Prostate gland (tissue), 2 donors: ENCODE results near the gene UBASH3B. TPM values are rescaled to one million over a fixed set of nuclear protein-coding genes. Genes with fewer than 3 reads are reported as not detected.

ENCODE experiments used
- DNase-seq: peaks from one replicate; pipeline ENCODE4 v3.0.0-alpha.2; 2019; ENCODE audit warnings: low spot score
- H3K27ac ChIP-seq, 2 donors: fragments of 200-600 bp; sonication (generic); 2 replicates each; pipeline ENCODE4 v1.5.1; 2017 to 2019
- H3K27me3 ChIP-seq: fragments of 200-600 bp; sonication (generic); replicated peaks from 2 replicates; pipeline ENCODE4 v1.5.1; 2019; ENCODE audit not compliant: insufficient read depth
- H3K36me3 ChIP-seq, 2 donors: fragments of 200-600 bp; sonication (generic); 1 replicate in 1 of 2; 2 replicates in 1 of 2; pipeline versions ENCODE4 v1.5.1 to v1.8.1; 2017 to 2019
- H3K4me1 ChIP-seq: fragments of 200-600 bp; sonication (generic); replicated peaks from 2 replicates; pipeline ENCODE4 v1.5.1; 2019
- H3K4me3 ChIP-seq, 2 donors: fragments of 200-600 bp; sonication (generic); 2 replicates each; pipeline ENCODE4 v1.5.1; 2017 to 2019
- H3K9me3 ChIP-seq: fragments of 200-600 bp; sonication (generic); 2 replicates; pipeline ENCODE4 v1.5.1; 2017
- POLR2A ChIP-seq: fragments of 450-650 bp; IDR thresholded peaks from one replicate; pipeline ENCODE4 v1.6.1; 2016; ENCODE audit warnings: antibody characterized with exemption, mild to moderate bottlenecking
- POLR2AphosphoS5 ChIP-seq: sonication (generic); formaldehyde crosslinking; IDR thresholded peaks from one replicate; pipeline ENCODE4 v1.6.1; 2017; ENCODE audit warnings: antibody characterized with exemption
- WGBS: methylation state at CpG from one replicate; pipeline ENCODE4 v1.1.5; 2018; 5-methylcytosine and 5-hydroxymethylcytosine counted together
- intact Hi-C: fragments of 100-400 bp; cut with DNase I; formaldehyde crosslinking; loops from one replicate; pipeline ENCODE4 v1.14.2; 2022
- total RNA-seq, 2 donors: library from RNA; depleted of rRNA; stranded (reverse); fragments of >200 nt; gene quantifications; one replicate each; pipeline ENCODE4 v1.1.0, GENCODE V29; 2016
- TF ChIP-seq, protein P1 (sequence below), 4 experiments: fragments of 200-600 bp in 2 of 4; fragments of 450-650 bp in 2 of 4; sonication (generic) in 2 of 4; IDR thresholded peaks; 1 replicate in 3 of 4; 2 replicates in 1 of 4; pipeline ENCODE4 v1.5.1; 2016 to 2019; ENCODE audit warnings: antibody characterized with exemption in 4 of 4, mild to moderate bottlenecking in 2 of 4, moderate library complexity in 2 of 4

The UBASH3B gene
- total RNA-seq, 2 donors from 2014 or later, result 1.9 to 9.9 TPM

DNA sequence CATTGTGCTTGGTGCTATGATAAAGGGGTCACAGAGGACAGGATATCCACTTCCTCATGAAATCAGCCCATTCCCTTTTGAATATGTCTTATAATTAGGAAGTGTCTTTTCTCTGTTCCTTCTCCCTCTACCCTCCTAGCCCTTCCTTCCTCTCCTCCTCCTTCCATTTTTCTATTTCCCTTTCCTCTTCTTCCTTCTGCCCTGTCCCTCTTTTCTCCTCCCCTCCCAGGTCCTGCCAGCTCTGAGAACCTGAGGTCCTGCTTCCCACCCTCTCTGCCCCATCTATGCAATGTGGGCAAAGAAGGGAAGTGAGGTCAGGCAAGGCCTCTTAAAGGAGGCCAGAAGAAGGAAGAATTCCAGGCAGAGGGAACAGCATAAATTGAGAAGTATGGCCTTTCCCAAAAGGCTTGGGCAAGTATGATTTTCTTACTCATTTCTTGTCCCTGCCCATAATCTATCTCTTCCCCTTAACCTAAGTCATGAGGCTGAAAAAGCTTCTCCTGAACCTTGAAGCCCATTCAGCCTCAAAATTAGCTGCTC is 7.7 kb upstream of the UBASH3B start:
- intact Hi-C loops, result no loop called here
- no peak for DNase-seq
- Histone ChIP-seq H3K4me1 (no peaks in the 10 kb centered on the region), H3K36me3 (no peaks in the 10 kb centered on the region), H3K4me3 (no peak overlapping the region), H3K27ac (no peak overlapping the region), H3K9me3 (no peaks in the 10 kb centered on the region), H3K27me3 (no peaks in the 10 kb centered on the region)
- TF ChIP-seq POLR2AphosphoS5 (no peak), POLR2A (no peak)
- TF ChIP-seq, protein P1, sequence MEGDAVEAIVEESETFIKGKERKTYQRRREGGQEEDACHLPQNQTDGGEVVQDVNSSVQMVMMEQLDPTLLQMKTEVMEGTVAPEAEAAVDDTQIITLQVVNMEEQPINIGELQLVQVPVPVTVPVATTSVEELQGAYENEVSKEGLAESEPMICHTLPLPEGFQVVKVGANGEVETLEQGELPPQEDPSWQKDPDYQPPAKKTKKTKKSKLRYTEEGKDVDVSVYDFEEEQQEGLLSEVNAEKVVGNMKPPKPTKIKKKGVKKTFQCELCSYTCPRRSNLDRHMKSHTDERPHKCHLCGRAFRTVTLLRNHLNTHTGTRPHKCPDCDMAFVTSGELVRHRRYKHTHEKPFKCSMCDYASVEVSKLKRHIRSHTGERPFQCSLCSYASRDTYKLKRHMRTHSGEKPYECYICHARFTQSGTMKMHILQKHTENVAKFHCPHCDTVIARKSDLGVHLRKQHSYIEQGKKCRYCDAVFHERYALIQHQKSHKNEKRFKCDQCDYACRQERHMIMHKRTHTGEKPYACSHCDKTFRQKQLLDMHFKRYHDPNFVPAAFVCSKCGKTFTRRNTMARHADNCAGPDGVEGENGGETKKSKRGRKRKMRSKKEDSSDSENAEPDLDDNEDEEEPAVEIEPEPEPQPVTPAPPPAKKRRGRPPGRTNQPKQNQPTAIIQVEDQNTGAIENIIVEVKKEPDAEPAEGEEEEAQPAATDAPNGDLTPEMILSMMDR (IDR thresholded peaks at IDR 0.05), result no peak

DNA sequence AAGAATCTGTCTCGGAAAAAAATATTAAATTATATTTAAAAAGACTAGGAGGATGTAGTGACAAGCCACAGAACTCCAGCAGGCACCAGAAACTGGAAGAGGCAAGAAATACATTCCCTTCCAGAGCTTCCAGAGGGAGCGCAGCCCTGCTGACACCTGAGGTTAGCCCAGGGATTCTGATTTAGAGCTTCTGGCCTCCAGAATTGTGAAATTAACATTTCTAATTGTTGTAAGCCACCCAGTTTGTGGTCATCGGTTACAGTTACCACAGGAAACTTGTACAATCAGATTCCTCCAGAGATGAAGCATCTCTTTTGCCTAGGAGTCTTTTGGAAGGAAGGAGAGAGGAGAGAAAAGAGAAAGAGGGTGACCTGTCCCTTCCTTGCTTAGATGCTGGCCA is 6.4 kb upstream of the UBASH3B start:
- intact Hi-C loops, result no loop called here

DNA sequence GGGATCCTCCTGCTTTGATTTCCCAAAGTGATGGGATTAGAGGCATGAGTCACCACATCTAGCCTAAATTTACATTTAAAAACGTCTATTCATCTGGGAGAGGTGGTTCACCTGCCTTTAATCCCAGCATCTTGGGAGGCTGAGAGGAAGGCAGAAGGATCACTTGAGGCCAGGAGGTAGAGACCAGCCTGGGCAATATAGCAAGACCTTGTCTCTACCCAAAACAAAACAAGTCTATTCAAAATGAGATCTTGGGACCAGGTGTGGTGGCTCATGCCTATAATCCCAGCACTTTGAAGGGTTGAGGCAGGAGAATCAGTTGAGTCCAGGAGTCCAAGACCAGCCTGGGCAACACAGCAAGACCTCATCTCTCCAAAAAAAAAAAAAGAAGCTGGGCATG is 4.9 kb upstream of the UBASH3B start:
- H3K4me1 ChIP-seq, result no peaks in the 10 kb centered on the region
- TF ChIP-seq POLR2AphosphoS5 (no peak), POLR2A (no peak)
- TF ChIP-seq, protein P1 (IDR thresholded peaks at IDR 0.05), result no peak
- no peak overlapping the region for H3K27ac ChIP-seq
- no peak overlapping the region for H3K4me3 ChIP-seq
- no peaks in the 10 kb centered on the region for H3K36me3 ChIP-seq
- intact Hi-C loops, result no loop called here
- H3K9me3 ChIP-seq, result no peaks in the 10 kb centered on the region
- DNase-seq, result no peak
- no peaks in the 10 kb centered on the region for H3K27me3 ChIP-seq
- 53% methylated on average over 1 of the region's 1 CpG for WGBS

More for the DNA sequence above, 6.4 kb upstream of the UBASH3B start:
- no peak for DNase-seq
- Histone ChIP-seq H3K4me1 (no peaks in the 10 kb centered on the region), H3K36me3 (no peaks in the 10 kb centered on the region), H3K9me3 (no peaks in the 10 kb centered on the region), H3K27ac (no peak overlapping the region), H3K4me3 (no peak overlapping the region), H3K27me3 (no peaks in the 10 kb centered on the region)
- TF ChIP-seq POLR2A (no peak), POLR2AphosphoS5 (no peak)
- TF ChIP-seq, protein P1 (IDR thresholded peaks at IDR 0.05), result no peak
- WGBS, result 87% methylated on average over 3 of the region's 3 CpGs

DNA sequence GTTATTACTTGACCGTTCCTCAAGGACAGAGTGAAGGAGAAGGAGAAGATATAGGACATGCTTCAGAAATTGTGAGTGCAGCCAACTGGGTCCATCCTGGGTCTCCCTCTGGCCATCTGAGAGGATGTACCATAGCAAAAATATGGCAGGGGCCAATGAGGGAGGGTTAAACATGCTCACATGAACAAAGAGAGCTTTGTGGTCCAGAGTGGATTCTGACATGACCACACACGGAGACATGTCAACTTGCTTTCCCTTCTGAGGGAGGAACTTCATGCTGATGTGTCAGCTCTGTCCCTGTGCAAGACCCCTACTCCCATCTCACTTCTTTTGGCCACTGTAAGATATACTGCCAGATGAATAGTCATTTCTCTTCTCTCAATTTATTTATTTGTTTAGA is 3.0 kb upstream of the UBASH3B start:
- 80% methylated on average over 2 of the region's 2 CpGs for WGBS
- Histone ChIP-seq H3K27me3 (no peaks in the 10 kb centered on the region), H3K9me3 (no peaks in the 10 kb centered on the region), H3K27ac (no peak overlapping the region), H3K4me3 (no peak overlapping the region), H3K4me1 (no peaks in the 10 kb centered on the region), H3K36me3 (no peaks in the 10 kb centered on the region)
- TF ChIP-seq POLR2A, result no peak
- no peak for TF ChIP-seq POLR2AphosphoS5
- TF ChIP-seq, protein P1 (IDR thresholded peaks at IDR 0.05), result no peak
- no peak for DNase-seq
- intact Hi-C loops, result no loop called here

DNA sequence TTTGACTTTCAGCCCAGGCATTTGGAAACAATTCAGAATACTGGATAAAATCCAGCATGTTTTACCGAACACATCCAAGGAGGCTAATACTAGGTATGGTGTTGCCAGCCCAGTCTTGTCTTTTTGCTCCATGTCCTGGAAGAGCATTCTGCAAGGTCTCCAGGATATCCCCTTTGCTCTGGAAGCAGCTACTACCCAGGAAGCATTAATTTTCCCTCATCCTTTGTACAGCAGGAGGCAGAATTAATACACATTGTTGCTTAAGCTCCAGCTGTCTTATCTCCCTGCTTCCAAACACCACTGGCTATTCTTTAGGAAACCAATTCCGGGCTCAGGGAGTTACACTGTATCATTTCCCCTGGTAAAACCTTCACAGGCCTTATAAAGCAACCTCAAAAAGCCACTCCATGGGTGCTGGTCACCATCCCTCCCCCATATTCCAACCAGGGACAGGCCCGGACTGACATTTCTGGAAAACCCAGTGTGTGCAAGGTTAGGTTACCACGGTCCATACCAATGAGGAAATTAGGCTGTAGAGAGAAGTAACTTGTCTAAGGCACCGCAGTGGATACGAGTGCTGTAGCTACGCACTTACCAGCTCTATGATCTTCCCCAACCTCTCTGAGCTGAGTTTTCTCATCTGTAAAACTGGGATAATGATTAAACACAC is 1.5 kb upstream of the UBASH3B start:
- Histone ChIP-seq H3K9me3 (no peaks in the 10 kb centered on the region), H3K27me3 (no peaks in the 10 kb centered on the region), H3K36me3 (no peaks in the 10 kb centered on the region), H3K4me3 (no peak overlapping the region), H3K27ac (no peak overlapping the region), H3K4me1 (no peaks in the 10 kb centered on the region)
- intact Hi-C loops, result no loop called here
- no peak for DNase-seq
- 73% methylated on average over 7 of the region's 7 CpGs for WGBS
- TF ChIP-seq POLR2A (no peak), POLR2AphosphoS5 (no peak)
- TF ChIP-seq, protein P1 (IDR thresholded peaks at IDR 0.05), result no peak
